IMR-90 (cell line): Measurements from ENCODE around the gene DCP1A. TPM values are rescaled to one million over a fixed set of nuclear protein-coding genes. Genes with fewer than 3 reads are reported as not detected.

Experiments used
- MAFK ChIP-seq: IDR thresholded peaks from 2 replicates; pipeline ENCODE4 v1.6.1; 2012; ENCODE audit warnings: low read depth, low read length, improper control_type of control experiment
- POLR2A ChIP-seq: IDR thresholded peaks from 2 replicates; pipeline ENCODE4 v1.6.1; 2012; ENCODE audit warnings: mild to moderate bottlenecking, low read depth, low read length
- SMC3 ChIP-seq: fragments of 150-350 bp; IDR thresholded peaks from 2 replicates; pipeline ENCODE4 v1.6.1; 2016; ENCODE audit warnings: low read depth, mild to moderate bottlenecking, antibody characterized with exemption, low read length, moderate library complexity
- polyA plus RNA-seq, 3 experiments: library from polyadenylated mRNA; depleted of rRNA; stranded (reverse); fragments of >200 nt; gene quantifications; 2 replicates each; pipeline ENCODE4 v1.2.3, GENCODE V29; 2012; ENCODE audit warnings: low replicate concordance in 1 of 3
- total RNA-seq: library from RNA; depleted of rRNA; stranded (reverse); fragments of >200 nt; gene quantifications from 2 replicates; pipeline ENCODE4 v1.2.3, GENCODE V29; 2012
- TF ChIP-seq, protein P1 (sequence below): fragments of 150-350 bp; IDR thresholded peaks from 2 replicates; pipeline ENCODE4 v1.6.1; 2017; ENCODE audit warnings: mild to moderate bottlenecking, antibody characterized with exemption, low read length, low read depth

DCP1A gene
- total and polyA plus RNA-seq, 2 of the 4 experiments (the other 2 are of a cell fraction): 13.2 to 30.1 TPM

DNA sequence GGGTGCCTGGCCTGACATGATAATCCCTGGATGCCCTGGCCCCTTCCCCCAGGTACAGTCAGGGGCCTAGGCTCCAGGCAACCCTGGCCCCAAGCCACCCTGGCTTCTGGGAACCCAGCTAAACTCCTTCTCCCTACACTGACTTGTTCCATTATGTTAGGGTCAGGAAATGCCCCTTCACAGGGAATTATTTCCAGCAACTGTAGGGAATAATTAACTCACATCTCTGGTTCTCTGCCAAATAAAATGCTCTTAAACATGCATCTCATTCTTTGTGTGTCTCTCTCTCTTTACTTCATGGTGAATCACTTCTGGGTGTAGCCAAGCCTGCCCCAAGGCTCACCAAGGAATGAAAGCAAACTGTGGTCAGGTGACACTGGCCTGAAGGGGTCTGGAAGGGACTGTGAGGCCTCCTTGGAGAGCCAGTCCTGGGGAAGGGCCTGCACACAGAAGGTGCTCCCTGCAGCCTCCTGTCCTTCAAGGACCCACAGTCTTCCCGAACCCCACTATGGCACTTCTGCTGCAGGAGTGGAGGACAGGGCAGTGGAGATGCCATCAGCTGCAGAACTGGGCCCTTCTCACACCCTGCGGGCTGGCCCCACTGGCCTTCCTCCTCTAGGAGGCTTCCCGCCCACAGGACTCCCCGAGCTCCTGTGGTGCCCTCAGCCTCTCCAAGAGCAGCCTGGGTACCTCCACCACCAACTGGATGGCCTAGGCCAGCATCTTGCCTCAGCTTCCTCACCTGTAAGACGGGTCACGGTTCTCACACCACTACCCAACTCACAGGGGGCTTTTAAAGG is 109.1 kb downstream of the DCP1A start (continued):
- TF ChIP-seq, protein P1, sequence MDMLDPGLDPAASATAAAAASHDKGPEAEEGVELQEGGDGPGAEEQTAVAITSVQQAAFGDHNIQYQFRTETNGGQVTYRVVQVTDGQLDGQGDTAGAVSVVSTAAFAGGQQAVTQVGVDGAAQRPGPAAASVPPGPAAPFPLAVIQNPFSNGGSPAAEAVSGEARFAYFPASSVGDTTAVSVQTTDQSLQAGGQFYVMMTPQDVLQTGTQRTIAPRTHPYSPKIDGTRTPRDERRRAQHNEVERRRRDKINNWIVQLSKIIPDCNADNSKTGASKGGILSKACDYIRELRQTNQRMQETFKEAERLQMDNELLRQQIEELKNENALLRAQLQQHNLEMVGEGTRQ: peak; percentile 87
- no peak for TF ChIP-seq MAFK
- TF ChIP-seq SMC3: no peak
- TF ChIP-seq POLR2A: no peak
